ENCODE data around the gene UQCRC1.

UQCRC1 gene

GRCh38 chr3:48571938-48572337 is 37.5 kb downstream of the UQCRC1 start:
- DNase-seq (ENCODE audit: low spot score) = no peak

- DNase-seq (ENCODE audit: low spot score) = no peak
These were observed 39.5 kb downstream of the UQCRC1 start for GRCh38 chr3:48569808-48570450.

- no peak for DNase-seq (ENCODE audit: low spot score)
These were observed 40.0 kb downstream of the UQCRC1 start for GRCh38 chr3:48569400-48569799.

GRCh38 chr3:48568476-48568875 is 41.0 kb downstream of the UQCRC1 start:
- DNase-seq (ENCODE audit: low spot score) = no peak

- DNase-seq (ENCODE audit: low spot score) = no peak
These were observed 41.9 kb downstream of the UQCRC1 start for GRCh38 chr3:48567500-48567899.

- no peak for DNase-seq (ENCODE audit: low spot score)
These were observed 42.4 kb downstream of the UQCRC1 start for GRCh38 chr3:48567090-48567489.

GRCh38 chr3:48566401-48566760 is 43.1 kb downstream of the UQCRC1 start:
- DNase-seq (ENCODE audit: low spot score) = no peak

GRCh38 chr3:48565591-48566400 is 43.6 kb downstream of the UQCRC1 start:
- DNase-seq (ENCODE audit: low spot score) = no peak

- DNase-seq (ENCODE audit: low spot score) = no peak
These were observed 44.3 kb downstream of the UQCRC1 start for GRCh38 chr3:48565186-48565585.

- DNase-seq (ENCODE audit: low spot score) = no peak
These were observed 44.8 kb downstream of the UQCRC1 start for GRCh38 chr3:48564667-48565066.

- peak; percentile 61 for DNase-seq (ENCODE audit: low spot score)
These were observed 45.4 kb downstream of the UQCRC1 start for GRCh38 chr3:48564022-48564421.

GRCh38 chr3:48563382-48563918 is 46.0 kb downstream of the UQCRC1 start, which contains the start of gene UCN2:
Gene UCN2 (minus strand): TSS chr3:48563781. CDS start chr3:48563124, 657 bp downstream.
- no peak for DNase-seq (ENCODE audit: low spot score)

- no peak for DNase-seq (ENCODE audit: low spot score)
These were observed 46.9 kb downstream of the UQCRC1 start for GRCh38 chr3:48562367-48563095.

GRCh38 chr3:48561045-48561736 is 48.3 kb downstream of the UQCRC1 start:
- DNase-seq (ENCODE audit: low spot score) = no peak

- DNase-seq (ENCODE audit: low spot score) = no peak
These were observed 48.8 kb downstream of the UQCRC1 start for GRCh38 chr3:48560648-48561018.

- no peak for DNase-seq (ENCODE audit: low spot score)
These were observed 50.8 kb downstream of the UQCRC1 start for GRCh38 chr3:48558493-48559134.

- peak; percentile 100 for DNase-seq (ENCODE audit: low spot score)
These were observed 52.4 kb downstream of the UQCRC1 start, which contains the start of gene PFKFB4 for GRCh38 chr3:48556796-48557626. Gene PFKFB4 (minus strand): TSS chr3:48556803. CDS start chr3:48556777, 26 bp downstream.

GRCh38 chr3:48555949-48556795 is 53.3 kb downstream of the UQCRC1 start:
- DNase-seq (ENCODE audit: low spot score) = no peak

GRCh38 chr3:48555231-48555948 is 54.1 kb downstream of the UQCRC1 start:
- no peak for DNase-seq (ENCODE audit: low spot score)
